ENCODE measurements around the gene HS6ST1.

The HS6ST1 gene

GRCh38 chr2:128279786-128280157 lies 38.9 kb downstream of the HS6ST1 start:
- DNase-seq (ENCODE audit: low read depth in 1 of 2, low spot score in 1 of 2), result no peak
- H3K27me3 ChIP-seq (ENCODE audit: insufficient read depth, poor library complexity, severe bottlenecking), result no peaks in the 10 kb centered on the region
- H3K27ac ChIP-seq (replicated peaks), result peak overlapping the region; percentile 31; the same call in 1 of the 2 replicates
- TF ChIP-seq REST (IDR thresholded peaks at IDR 0.05; ENCODE audit: insufficient replicate concordance, low read depth) (no peak), POLR2AphosphoS5 (IDR thresholded peaks at IDR 0.05; ENCODE audit: low read depth) (no peak), GABPA (IDR thresholded peaks at IDR 0.05; ENCODE audit: low read depth) (no peak), SPI1 (IDR thresholded peaks at IDR 0.05; ENCODE audit: borderline replicate concordance, low read depth) (no peak)
- TF ChIP-seq, protein P1, sequence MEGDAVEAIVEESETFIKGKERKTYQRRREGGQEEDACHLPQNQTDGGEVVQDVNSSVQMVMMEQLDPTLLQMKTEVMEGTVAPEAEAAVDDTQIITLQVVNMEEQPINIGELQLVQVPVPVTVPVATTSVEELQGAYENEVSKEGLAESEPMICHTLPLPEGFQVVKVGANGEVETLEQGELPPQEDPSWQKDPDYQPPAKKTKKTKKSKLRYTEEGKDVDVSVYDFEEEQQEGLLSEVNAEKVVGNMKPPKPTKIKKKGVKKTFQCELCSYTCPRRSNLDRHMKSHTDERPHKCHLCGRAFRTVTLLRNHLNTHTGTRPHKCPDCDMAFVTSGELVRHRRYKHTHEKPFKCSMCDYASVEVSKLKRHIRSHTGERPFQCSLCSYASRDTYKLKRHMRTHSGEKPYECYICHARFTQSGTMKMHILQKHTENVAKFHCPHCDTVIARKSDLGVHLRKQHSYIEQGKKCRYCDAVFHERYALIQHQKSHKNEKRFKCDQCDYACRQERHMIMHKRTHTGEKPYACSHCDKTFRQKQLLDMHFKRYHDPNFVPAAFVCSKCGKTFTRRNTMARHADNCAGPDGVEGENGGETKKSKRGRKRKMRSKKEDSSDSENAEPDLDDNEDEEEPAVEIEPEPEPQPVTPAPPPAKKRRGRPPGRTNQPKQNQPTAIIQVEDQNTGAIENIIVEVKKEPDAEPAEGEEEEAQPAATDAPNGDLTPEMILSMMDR (IDR thresholded peaks at IDR 0.05; ENCODE audit: insufficient read depth, low read length), result no peak
- H3K4me3 ChIP-seq (replicated peaks; ENCODE audit: insufficient read depth, low read length), result no peak overlapping the region

- no peaks in the 10 kb centered on the region for H3K27me3 ChIP-seq (ENCODE audit: insufficient read depth, poor library complexity, severe bottlenecking)
- H3K27ac ChIP-seq (replicated peaks), result no peak overlapping the region
- TF ChIP-seq POLR2AphosphoS5 (IDR thresholded peaks at IDR 0.05; ENCODE audit: low read depth), result no peak
- no peak for TF ChIP-seq REST (IDR thresholded peaks at IDR 0.05; ENCODE audit: insufficient replicate concordance, low read depth)
- TF ChIP-seq, protein P1 (IDR thresholded peaks at IDR 0.05; ENCODE audit: insufficient read depth, low read length), result no peak
- no peak for TF ChIP-seq GABPA (IDR thresholded peaks at IDR 0.05; ENCODE audit: low read depth)
- no peak for TF ChIP-seq SPI1 (IDR thresholded peaks at IDR 0.05; ENCODE audit: borderline replicate concordance, low read depth)
- no peak for DNase-seq (ENCODE audit: low read depth in 1 of 2, low spot score in 1 of 2)
- no peak overlapping the region for H3K4me3 ChIP-seq (replicated peaks; ENCODE audit: insufficient read depth, low read length)
These were observed 39.7 kb downstream of the HS6ST1 start for GRCh38 chr2:128279009-128279408.

- no peak for DNase-seq (ENCODE audit: low read depth in 1 of 2, low spot score in 1 of 2)
- TF ChIP-seq SPI1 (IDR thresholded peaks at IDR 0.05; ENCODE audit: borderline replicate concordance, low read depth) (no peak), GABPA (IDR thresholded peaks at IDR 0.05; ENCODE audit: low read depth) (no peak), POLR2AphosphoS5 (IDR thresholded peaks at IDR 0.05; ENCODE audit: low read depth) (no peak), REST (IDR thresholded peaks at IDR 0.05; ENCODE audit: insufficient replicate concordance, low read depth) (no peak)
- TF ChIP-seq, protein P1 (IDR thresholded peaks at IDR 0.05; ENCODE audit: insufficient read depth, low read length), result no peak
- Histone ChIP-seq H3K27ac (replicated peaks) (no peak overlapping the region), H3K27me3 (ENCODE audit: insufficient read depth, poor library complexity, severe bottlenecking) (no peaks in the 10 kb centered on the region), H3K4me3 (replicated peaks; ENCODE audit: insufficient read depth, low read length) (no peak overlapping the region)
These were observed 40.5 kb downstream of the HS6ST1 start for GRCh38 chr2:128277961-128278681.

Data from HL-60 (cell line).